Esophagus squamous epithelium (tissue), 5 donors: Measurements from ENCODE around the gene CACNA1B. TPM values are rescaled to one million over a fixed set of nuclear protein-coding genes. Genes with fewer than 3 reads are reported as not detected.
"Not testable (repeated sequence)": the region's sequence is repeated elsewhere in the genome, so short reads cannot be mapped to it uniquely, and the experiment has no call there.

Experiments
- DNase-seq: peaks from one replicate; lab custom pipeline; 2025; lab: John Stamatoyannopoulos, UW
- H3K27ac ChIP-seq, 4 donors: fragments of 200-600 bp; sonication (generic); one replicate each; pipeline ENCODE4 v1.5.1; 2016 to 2019; ENCODE audit warnings: mild to moderate bottlenecking in 1 of 4
- H3K27me3 ChIP-seq, 4 donors: fragments of 200-600 bp; sonication (generic); 1 replicate in 3 of 4; 2 replicates in 1 of 4; pipeline versions ENCODE4 v1.5.1 to v1.6.0; 2017 to 2021; ENCODE audit warnings: antibody characterized with exemption in 1 of 4
- H3K36me3 ChIP-seq, 3 donors: fragments of 200-600 bp; sonication (generic); one replicate each; pipeline ENCODE4 v1.5.1; 2016 to 2019
- H3K4me1 ChIP-seq, 3 donors: fragments of 200-600 bp; sonication (generic); one replicate each; pipeline ENCODE4 v1.5.1; 2017 to 2019
- H3K4me3 ChIP-seq, 4 donors: fragments of 200-600 bp; sonication (generic); 1 replicate in 3 of 4; 2 replicates in 1 of 4; pipeline ENCODE4 v1.5.1; 2016 to 2019; ENCODE audit warnings: mild to moderate bottlenecking in 2 of 4, moderate library complexity in 1 of 4
- H3K9me3 ChIP-seq, 3 donors: fragments of 200-600 bp; sonication (generic); one replicate each; pipeline ENCODE4 v1.5.1; 2016 to 2019
- CTCF ChIP-seq, 6 experiments: fragments of 450-650 bp in 4 of 6; fragments of 200-600 bp in 2 of 6; sonication (generic) in 2 of 6; IDR thresholded peaks; one replicate each; pipeline ENCODE4 v1.5.1; 2016 to 2019; ENCODE audit warnings: antibody characterized with exemption in 6 of 6, mild to moderate bottlenecking in 4 of 6, moderate library complexity in 4 of 6
- POLR2A ChIP-seq, 4 donors: fragments of 450-650 bp; IDR thresholded peaks; one replicate each; pipeline ENCODE4 v1.6.1; 2017; ENCODE audit warnings: antibody characterized with exemption in 4 of 4, mild to moderate bottlenecking in 4 of 4, moderate library complexity in 3 of 4
- WGBS, 2 donors: methylation state at CpG; one replicate each; pipeline ENCODE4 v1.1.5; 2018; 5-methylcytosine and 5-hydroxymethylcytosine counted together
- intact Hi-C: fragments of 100-400 bp; cut with DNase I; formaldehyde crosslinking; loops from one replicate; pipeline ENCODE4 v1.15.0; 2022
- total RNA-seq, 4 donors: library from RNA; depleted of rRNA; stranded (reverse); fragments of >200 nt; gene quantifications; one replicate each; pipeline ENCODE4 v1.1.0, GENCODE V29; 2016
- donor health status: DM: yes; HTN: yes; CAD: no.

The CACNA1B gene
- total RNA-seq, 4 donors from 2014 or later = not detected

GRCh38 chr9:138122201-138122600 is 244.6 kb downstream of the CACNA1B start:
- Histone ChIP-seq H3K4me1 (no peaks in the 10 kb centered on the region), H3K27ac (no peak overlapping the region), H3K9me3 (no peaks in the 10 kb centered on the region), H3K36me3 (no peaks in the 10 kb centered on the region), H3K4me3 (no peak overlapping the region), H3K27me3 (peaks cover 0 to 20% (median 0%) of the 10 kb centered on the region in 4 donors)
- 56 to 84% methylated on average over 3 to 7 of the region's 17 CpGs for WGBS, 2 donors
- TF ChIP-seq CTCF (IDR thresholded peaks at IDR 0.05) (no peak), POLR2A (IDR thresholded peaks at IDR 0.05) (no peak)
- intact Hi-C loops = no loop called here
- DNase-seq = no peak

GRCh38 chr9:138122676-138123075 is 245.1 kb downstream of the CACNA1B start:
- 53 to 71% methylated on average over 4 to 13 of the region's 13 CpGs for WGBS, 2 donors
- Histone ChIP-seq H3K4me3 (no peak overlapping the region), H3K27me3 (peaks cover 0 to 16% (median 0%) of the 10 kb centered on the region in 4 donors), H3K36me3 (no peaks in the 10 kb centered on the region), H3K9me3 (no peaks in the 10 kb centered on the region), H3K27ac (no peak overlapping the region), H3K4me1 (no peaks in the 10 kb centered on the region)
- no peak for TF ChIP-seq POLR2A (IDR thresholded peaks at IDR 0.05)
- no peak for TF ChIP-seq CTCF (IDR thresholded peaks at IDR 0.05)
- DNase-seq = no peak
- intact Hi-C loops = no loop called here

- no peak overlapping the region for H3K4me3 ChIP-seq
- H3K27ac ChIP-seq = no peak overlapping the region
- H3K4me1 ChIP-seq = no peaks in the 10 kb centered on the region
- intact Hi-C loops = no loop called here
- peaks cover 0 to 14% (median 0%) of the 10 kb centered on the region in 4 donors for H3K27me3 ChIP-seq
- WGBS, 2 donors = 60 to 87% methylated on average over 2 to 5 of the region's 7 CpGs
- H3K36me3 ChIP-seq = no peaks in the 10 kb centered on the region
- H3K9me3 ChIP-seq = no peaks in the 10 kb centered on the region
- no peak for DNase-seq
- TF ChIP-seq POLR2A (IDR thresholded peaks at IDR 0.05) (no peak), CTCF (IDR thresholded peaks at IDR 0.05) (no peak)
These were observed 245.5 kb downstream of the CACNA1B start for GRCh38 chr9:138123086-138123485.

- DNase-seq, H3K36me3 ChIP-seq, H3K27ac ChIP-seq, H3K4me1 ChIP-seq, H3K4me3 ChIP-seq, H3K9me3 ChIP-seq, intact Hi-C loops, H3K27me3 ChIP-seq: not testable (repeated sequence)
- 80 to 100% methylated on average over 2 to 3 of the region's 42 CpGs for WGBS, 2 donors
These were observed 248.7 kb downstream of the CACNA1B start for GRCh38 chr9:138126090-138126857.

- DNase-seq, H3K27me3 ChIP-seq, H3K36me3 ChIP-seq, H3K27ac ChIP-seq, H3K4me1 ChIP-seq, intact Hi-C loops, H3K4me3 ChIP-seq, H3K9me3 ChIP-seq: not testable (repeated sequence)
- WGBS, 2 donors = 66 to 73% methylated on average over 5 to 8 of the region's 43 CpGs
These were observed 249.4 kb downstream of the CACNA1B start for GRCh38 chr9:138126858-138127584.

GRCh38 chr9:138128027-138128426 is 250.4 kb downstream of the CACNA1B start:
- intact Hi-C loops, H3K4me1 ChIP-seq, H3K27ac ChIP-seq, H3K36me3 ChIP-seq, H3K4me3 ChIP-seq, H3K9me3 ChIP-seq, DNase-seq, H3K27me3 ChIP-seq: not testable (repeated sequence)
- 79% methylated on average over 2 of the region's 12 CpGs; no CpG with 5 or more reads in 1 of the 2 donors for WGBS, 2 donors

GRCh38 chr9:138129318-138129717 is 251.7 kb downstream of the CACNA1B start:
- H3K9me3 ChIP-seq, H3K4me1 ChIP-seq, H3K36me3 ChIP-seq, H3K4me3 ChIP-seq, H3K27me3 ChIP-seq, intact Hi-C loops, H3K27ac ChIP-seq, DNase-seq: not testable (repeated sequence)
- 70 to 77% methylated on average over 3 to 4 of the region's 4 CpGs for WGBS, 2 donors

GRCh38 chr9:138132946-138133705 is 255.5 kb downstream of the CACNA1B start:
- WGBS, 2 donors = 53 to 72% methylated on average over 8 to 10 of the region's 15 CpGs
- H3K27me3 ChIP-seq, H3K4me3 ChIP-seq, DNase-seq, H3K9me3 ChIP-seq, intact Hi-C loops, H3K27ac ChIP-seq, H3K4me1 ChIP-seq, H3K36me3 ChIP-seq: not testable (repeated sequence)

GRCh38 chr9:138134581-138134980 is 257.0 kb downstream of the CACNA1B start:
- DNase-seq, H3K9me3 ChIP-seq, intact Hi-C loops, H3K27me3 ChIP-seq, H3K36me3 ChIP-seq, H3K4me1 ChIP-seq, H3K27ac ChIP-seq, H3K4me3 ChIP-seq: not testable (repeated sequence)
- no CpG with 5 or more reads among the region's 4 CpGs for whole genome bisulfite sequencing, 2 donors
